Endometrium (tissue), 2 donors: Measurements from ENCODE around the gene DLEC1.

ENCODE experiments used
- FAIRE-seq: peaks from 2 replicates; lab custom pipeline; 2012; peaks lifted over from hg19 to GRCh38; lab: Jason Lieb, UNC
- donor health status: control.
- donor health status: control.

The DLEC1 gene

GRCh38 chr3:38157117-38157516, 118.1 kb downstream of the DLEC1 start:
- FAIRE-seq: no peak

- no peak for FAIRE-seq
Observed at GRCh38 chr3:38157595-38157994, 118.6 kb downstream of the DLEC1 start.

- FAIRE-seq: no peak
Observed at GRCh38 chr3:38158472-38158871, 119.5 kb downstream of the DLEC1 start.

GRCh38 chr3:38160704-38161103, 121.7 kb downstream of the DLEC1 start:
- peak; percentile 69 for FAIRE-seq

GRCh38 chr3:38163117-38163840, 124.3 kb downstream of the DLEC1 start:
- FAIRE-seq: no peak

- no peak for FAIRE-seq
Observed at GRCh38 chr3:38163841-38164642, 125.0 kb downstream of the DLEC1 start.

- FAIRE-seq: no peak
Observed at GRCh38 chr3:38164643-38164951, 125.6 kb downstream of the DLEC1 start.

- FAIRE-seq: peak; percentile 96
Observed at GRCh38 chr3:38164952-38165721, 126.1 kb downstream of the DLEC1 start, which contains the start of gene OXSR1. OXSR1 (plus strand) TSS chr3:38165537; CDS start chr3:38165877, 340 bp downstream.

GRCh38 chr3:38165722-38166387, 126.8 kb downstream of the DLEC1 start:
- FAIRE-seq: no peak

GRCh38 chr3:38167591-38167990, 128.6 kb downstream of the DLEC1 start:
- FAIRE-seq: no peak

- FAIRE-seq: no peak
Observed at GRCh38 chr3:38168151-38169026, 129.4 kb downstream of the DLEC1 start.

- FAIRE-seq: no peak
Observed at GRCh38 chr3:38169027-38169317, 130.0 kb downstream of the DLEC1 start.

- no peak for FAIRE-seq
Observed at GRCh38 chr3:38170722-38171121, 131.7 kb downstream of the DLEC1 start.

GRCh38 chr3:38171622-38172021, 132.6 kb downstream of the DLEC1 start:
- FAIRE-seq: no peak
